Astrocyte of the spinal cord (primary cell): ENCODE results near the gene NOD1.
"Not testable (repeated sequence)": the region's sequence is repeated elsewhere in the genome, so short reads cannot be mapped to it uniquely, and the experiment has no call there.

Source experiments
- DNase-seq: peaks from one replicate; pipeline ENCODE4 v3.0.0; 2011; ENCODE audit warnings: low read depth, low spot score
- H3K4me3 ChIP-seq: 2 replicates; pipeline ENCODE4 v1.5.1; 2011; ENCODE audit warnings: low read depth, mild to moderate bottlenecking, low read length, moderate library complexity
- CTCF ChIP-seq: IDR thresholded peaks from 2 replicates; pipeline ENCODE4 v1.5.1; 2012; ENCODE audit warnings: low read depth, mild to moderate bottlenecking, low read length, inconsistent platforms
- in situ Hi-C: cut with HindIII; loops from 2 replicates; pipeline ENCODE4 v1.10.0; 2017; ENCODE audit warnings: low sequenced_read_pairs

NOD1 gene

GRCh38 chr7:30390736-30391636 is 87.6 kb downstream of the NOD1 start:
- in situ Hi-C loops: no loop called here
- no peak overlapping the region for H3K4me3 ChIP-seq
- DNase-seq: no peak
- no peak for TF ChIP-seq CTCF

GRCh38 chr7:30389791-30390190 is 88.8 kb downstream of the NOD1 start:
- H3K4me3 ChIP-seq: no peak overlapping the region
- DNase-seq: no peak
- in situ Hi-C loops: no loop called here
- no peak for TF ChIP-seq CTCF

- in situ Hi-C loops: no loop called here
Measured at GRCh38 chr7:30382607-30383006, 96.0 kb downstream of the NOD1 start.

GRCh38 chr7:30380824-30381223 is 97.8 kb downstream of the NOD1 start:
- DNase-seq, in situ Hi-C loops, H3K4me3 ChIP-seq: not testable (repeated sequence)

More at GRCh38 chr7:30382607-30383006, 96.0 kb downstream of the NOD1 start:
- no peak for TF ChIP-seq CTCF
- no peak for DNase-seq
- H3K4me3 ChIP-seq: no peak overlapping the region

GRCh38 chr7:30380294-30380693 is 98.3 kb downstream of the NOD1 start:
- TF ChIP-seq CTCF: no peak
- DNase-seq: no peak
- in situ Hi-C loops: no loop called here
- no peak overlapping the region for H3K4me3 ChIP-seq

GRCh38 chr7:30379741-30380140 is 98.8 kb downstream of the NOD1 start:
- in situ Hi-C loops: no loop called here

More at GRCh38 chr7:30379741-30380140, 98.8 kb downstream of the NOD1 start:
- no peak overlapping the region for H3K4me3 ChIP-seq
- TF ChIP-seq CTCF: no peak
- no peak for DNase-seq
